ENCODE measurements around the gene KRTAP10-9. TPM values are rescaled to one million over a fixed set of nuclear protein-coding genes. Genes with fewer than 3 reads are reported as not detected.
A peak's percentile ranks its signal among the peaks of the same experiment; 100 is the strongest.

Gene KRTAP10-9
- total and polyA plus RNA-seq, 7 experiments from 2014 or later = not detected

DNA sequence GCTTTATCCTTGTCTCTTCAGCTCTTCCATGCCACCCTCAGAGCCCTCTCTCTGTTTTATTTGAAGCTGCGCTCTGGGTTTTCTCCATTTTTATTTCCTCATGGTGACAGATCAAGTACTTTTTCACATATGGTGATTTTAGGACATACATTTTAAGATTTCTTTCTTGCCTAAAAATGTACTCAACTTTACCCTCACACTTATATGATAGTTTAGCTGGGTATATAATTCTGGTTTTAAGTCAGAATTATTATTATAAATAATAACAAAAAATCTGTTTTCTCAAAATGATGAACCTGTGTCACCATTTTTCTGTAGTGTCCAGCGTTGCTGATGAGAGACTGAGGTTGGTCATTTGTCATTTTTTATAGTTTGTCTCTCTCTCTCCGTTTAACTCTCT, 45.7 kb upstream of the KRTAP10-9 start:
- Histone ChIP-seq H3K4me3 (ENCODE audit: low read length) (no peak overlapping the region), H3K27me3 (ENCODE audit: control insufficient read depth in 2 of 2, insufficient read depth in 2 of 2, low read length in 2 of 2) (no peaks in the 10 kb centered on the region), H3K27ac (ENCODE audit: low read depth, low read length) (no peak overlapping the region), H3K4me1 (ENCODE audit: control insufficient read depth in 2 of 2, insufficient read depth in 2 of 2, low read length in 2 of 2) (peaks cover 0 to 8% of the 10 kb centered on the region in 2 donors), H3K36me3 (ENCODE audit: control insufficient read depth in 2 of 3, insufficient read depth in 3 of 3, low read length in 3 of 3) (no peaks in the 10 kb centered on the region), H3K9me3 (ENCODE audit: control insufficient read depth in 2 of 3, low read length in 3 of 3) (peaks cover 0 to 3% (median 0%) of the 10 kb centered on the region in 3 experiments)
- intact Hi-C loops (cut with micrococcal nuclease) = loop anchor here in 1 of 2 donors (5.0 to 10.0 kb wide), 3 partner anchors 36 to 131 kb away; partner anchors contain the start of genes KRTAP12-3, KRTAP12-4 and TSPEAR
- Mint-ChIP-seq H3K36me3 (peaks cover 4 to 16% (median 9%) of the 10 kb centered on the region in 5 donors), H3K4me3 (peak overlapping the region in 7 of 10 donors; percentile 4 to 62 (median 51)), H3K27me3 (peaks cover 0 to 18% (median 10%) of the 10 kb centered on the region in 5 donors), H3K9me3 (peaks cover 3 to 48% (median 25%) of the 10 kb centered on the region in 11 donors), H3K4me1 (peaks cover 14 to 43% (median 34%) of the 10 kb centered on the region in 7 donors), H3K27ac (peak overlapping the region in 4 of 9 donors; percentile 39 to 71 (median 62))
- ATAC-seq (no peak), DNase-seq (no peak)
- POLR2A ChIA-PET = interaction anchor here (0.6 kb wide), 1 partner anchor 18 kb away, joined by 3 read pairs; no protein-coding TSS in a partner anchor
- CTCF ChIA-PET = interaction anchor here (1.4 kb wide), 1 partner anchor 71 kb away, joined by 5 read pairs; no protein-coding TSS in a partner anchor

DNA sequence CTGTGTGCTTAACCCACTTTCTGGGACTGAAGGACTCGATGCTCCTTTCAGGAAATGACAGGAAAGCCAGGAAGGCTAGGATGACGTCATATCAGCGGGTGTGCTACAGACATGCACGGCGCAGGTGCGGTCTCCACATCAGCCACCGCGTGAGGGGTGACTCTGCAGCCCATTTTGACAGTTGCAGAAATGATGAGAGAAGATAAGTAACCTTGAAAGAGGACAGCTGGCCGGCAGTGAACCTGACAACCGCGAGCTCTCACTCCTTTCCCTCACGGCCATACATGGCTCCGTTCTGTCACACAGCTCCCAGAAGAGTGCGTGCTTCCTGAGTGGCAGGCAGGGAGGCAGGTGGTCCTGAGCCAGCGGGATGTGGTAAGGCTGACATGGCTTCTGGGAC, 44.8 kb upstream of the KRTAP10-9 start:
- Histone ChIP-seq H3K4me1 (ENCODE audit: control insufficient read depth in 2 of 2, insufficient read depth in 2 of 2, low read length in 2 of 2) (peaks cover 0 to 8% of the 10 kb centered on the region in 2 donors), H3K36me3 (ENCODE audit: control insufficient read depth in 2 of 3, insufficient read depth in 3 of 3, low read length in 3 of 3) (no peaks in the 10 kb centered on the region), H3K27ac (ENCODE audit: low read depth, low read length) (no peak overlapping the region), H3K4me3 (ENCODE audit: low read length) (no peak overlapping the region), H3K27me3 (ENCODE audit: control insufficient read depth in 2 of 2, insufficient read depth in 2 of 2, low read length in 2 of 2) (no peaks in the 10 kb centered on the region), H3K9me3 (ENCODE audit: control insufficient read depth in 2 of 3, low read length in 3 of 3) (peaks cover 0 to 3% (median 0%) of the 10 kb centered on the region in 3 experiments)
- DNase-seq (no peak), ATAC-seq (no peak)
- Mint-ChIP-seq H3K36me3 (peaks cover 4 to 16% (median 9%) of the 10 kb centered on the region in 5 donors), H3K27ac (peak overlapping the region in 1 of 9 donors; percentile 15), H3K27me3 (peaks cover 0 to 27% (median 19%) of the 10 kb centered on the region in 5 donors), H3K4me1 (peaks cover 14 to 43% (median 34%) of the 10 kb centered on the region in 7 donors), H3K4me3 (no peak overlapping the region), H3K9me3 (peaks cover 3 to 47% (median 20%) of the 10 kb centered on the region in 11 donors)
- CTCF ChIA-PET = no interaction called here
- intact Hi-C loops (cut with micrococcal nuclease) = loop anchor here in 1 of 2 donors (5.0 to 10.0 kb wide), 3 partner anchors 35 to 130 kb away; partner anchors contain the start of genes KRTAP12-3, KRTAP12-4 and TSPEAR
- POLR2A ChIA-PET = no interaction called here

DNA sequence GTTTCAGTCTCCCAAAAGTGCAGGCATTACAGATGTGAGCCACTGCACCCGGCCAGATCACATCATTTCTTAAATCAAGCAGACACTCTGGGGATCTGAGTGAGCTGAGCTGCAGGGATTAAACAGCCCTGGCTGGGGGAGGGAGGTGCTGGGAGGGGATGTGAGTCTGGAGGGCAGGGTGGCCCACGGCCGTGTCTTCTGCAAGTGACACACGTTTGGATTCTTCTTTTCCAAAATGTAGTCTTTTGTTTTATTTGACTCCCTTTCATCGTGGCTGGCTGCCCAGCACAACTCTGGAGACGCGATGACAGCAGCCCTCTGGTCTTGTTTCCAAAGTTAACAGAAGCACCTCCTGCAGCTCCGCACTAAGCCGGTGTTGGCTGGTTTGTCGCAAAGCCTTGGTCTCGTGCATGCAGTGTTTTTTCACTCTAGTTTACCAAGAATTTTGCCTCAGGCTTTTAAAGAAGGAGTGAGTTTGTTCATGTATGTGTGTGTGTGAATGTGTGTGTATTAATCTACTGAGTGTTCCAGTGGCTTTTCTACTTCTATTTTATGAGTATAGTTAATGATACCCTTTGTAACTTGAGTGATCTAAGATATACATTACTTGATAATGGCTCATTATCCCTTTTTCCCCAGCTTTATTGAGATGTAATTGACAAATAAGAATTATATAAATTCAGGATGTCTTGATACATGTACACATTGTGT, 43.6 kb upstream of the KRTAP10-9 start:
- Histone ChIP-seq H3K27ac (ENCODE audit: low read depth, low read length) (no peak overlapping the region), H3K9me3 (ENCODE audit: control insufficient read depth in 2 of 3, low read length in 3 of 3) (no peaks in the 10 kb centered on the region), H3K36me3 (ENCODE audit: control insufficient read depth in 2 of 3, insufficient read depth in 3 of 3, low read length in 3 of 3) (no peaks in the 10 kb centered on the region), H3K4me1 (ENCODE audit: control insufficient read depth in 2 of 2, insufficient read depth in 2 of 2, low read length in 2 of 2) (peaks cover 0 to 8% of the 10 kb centered on the region in 2 donors), H3K4me3 (ENCODE audit: low read length) (no peak overlapping the region), H3K27me3 (ENCODE audit: control insufficient read depth in 2 of 2, insufficient read depth in 2 of 2, low read length in 2 of 2) (no peaks in the 10 kb centered on the region)
- Mint-ChIP-seq H3K4me1 (peaks cover 14 to 43% (median 34%) of the 10 kb centered on the region in 7 donors), H3K27ac (peak overlapping the region in 3 of 9 donors; percentile 17 to 62 (median 22)), H3K4me3 (peak overlapping the region in 1 of 10 donors; percentile 13), H3K9me3 (peaks cover under 1 to 35% (median 14%) of the 10 kb centered on the region in 11 donors), H3K36me3 (peaks cover 0 to 12% (median 5%) of the 10 kb centered on the region in 5 donors), H3K27me3 (peaks cover 0 to 39% (median 25%) of the 10 kb centered on the region in 5 donors)
- POLR2A ChIA-PET = no interaction called here
- CTCF ChIA-PET = interaction anchor here (0.6 to 1.2 kb wide), 3 partner anchors 51 to 1727 kb away, joined by 3 read pairs; no protein-coding TSS in a partner anchor
- ATAC-seq (no peak), DNase-seq (no peak)
- intact Hi-C loops (cut with micrococcal nuclease) = loop anchor here in 1 of 2 donors (5.0 to 10.0 kb wide), 3 partner anchors 34 to 129 kb away; partner anchors contain the start of genes KRTAP12-3, KRTAP12-4 and TSPEAR

DNA sequence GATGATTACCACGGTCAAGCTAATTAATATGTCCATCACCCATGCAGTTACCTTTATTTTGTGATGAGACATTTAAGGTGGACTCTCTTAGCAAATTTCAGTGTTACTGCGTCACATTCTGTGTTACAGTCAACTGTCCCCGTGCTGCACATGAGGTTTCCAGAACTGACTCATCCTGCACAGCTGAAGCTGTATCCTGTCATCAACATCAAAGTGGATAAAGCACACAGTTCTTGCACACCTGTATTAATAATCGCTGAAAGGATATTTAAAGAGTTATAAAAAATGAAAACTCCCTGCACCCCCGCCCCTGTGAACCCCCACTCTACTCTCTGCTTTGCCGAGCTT, 43.1 kb upstream of the KRTAP10-9 start:
- Mint-ChIP-seq H3K36me3 (peaks cover 0 to 12% (median 5%) of the 10 kb centered on the region in 5 donors), H3K4me1 (peaks cover 14 to 43% (median 34%) of the 10 kb centered on the region in 7 donors), H3K9me3 (peaks cover 0 to 35% (median 14%) of the 10 kb centered on the region in 11 donors), H3K27me3 (peaks cover 0 to 40% (median 25%) of the 10 kb centered on the region in 5 donors), H3K27ac (peak overlapping the region in 2 of 9 donors; percentile 17 to 52), H3K4me3 (no peak overlapping the region)
- Histone ChIP-seq H3K36me3 (ENCODE audit: control insufficient read depth in 2 of 3, insufficient read depth in 3 of 3, low read length in 3 of 3) (no peaks in the 10 kb centered on the region), H3K27me3 (ENCODE audit: control insufficient read depth in 2 of 2, insufficient read depth in 2 of 2, low read length in 2 of 2) (no peaks in the 10 kb centered on the region), H3K4me1 (ENCODE audit: control insufficient read depth in 2 of 2, insufficient read depth in 2 of 2, low read length in 2 of 2) (peaks cover 0 to 8% of the 10 kb centered on the region in 2 donors), H3K27ac (ENCODE audit: low read depth, low read length) (no peak overlapping the region), H3K9me3 (ENCODE audit: control insufficient read depth in 2 of 3, low read length in 3 of 3) (no peaks in the 10 kb centered on the region), H3K4me3 (ENCODE audit: low read length) (no peak overlapping the region)
- CTCF ChIA-PET = interaction anchor here (0.5 to 1.2 kb wide), 4 partner anchors 9 to 1727 kb away, joined by 3 read pairs; no protein-coding TSS in a partner anchor
- ATAC-seq (no peak), DNase-seq (peak in 3 of 9 donors; percentile 15 to 30 (median 18))
- intact Hi-C loops (cut with micrococcal nuclease) = loop anchor here in 1 of 2 donors (5.0 to 10.0 kb wide), 3 partner anchors 34 to 129 kb away; partner anchors contain the start of genes KRTAP12-3, KRTAP12-4 and TSPEAR
- POLR2A ChIA-PET = no interaction called here

DNA sequence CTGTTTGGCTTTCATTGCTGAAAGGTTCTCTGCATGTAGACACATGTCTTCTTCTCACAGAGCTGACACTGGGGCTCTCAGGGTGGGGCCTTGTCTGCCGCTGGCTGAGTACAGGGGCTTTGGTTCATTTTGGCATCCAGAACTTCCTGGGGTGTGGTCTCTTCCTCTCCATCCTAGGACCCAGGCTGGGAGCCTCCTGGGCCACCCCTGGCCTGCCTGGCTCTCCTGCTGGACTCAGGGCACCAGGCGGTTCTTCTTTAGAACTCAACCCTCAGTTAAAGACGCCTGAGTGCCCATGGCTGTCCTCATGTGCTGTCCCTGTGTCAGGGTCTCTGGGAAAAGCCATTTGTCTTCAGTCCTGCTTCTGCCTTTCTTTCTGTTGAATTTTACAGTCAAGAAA, 41.0 kb upstream of the KRTAP10-9 start:
- POLR2A ChIA-PET = no interaction called here
- intact Hi-C loops (cut with micrococcal nuclease) = loop anchor here in 1 of 2 donors (10.0 kb wide), 1 partner anchor 69 kb away; the partner anchor contains the start of genes KRTAP12-3 and KRTAP12-4
- no peak overlapping the region for H3K4me3 Mint-ChIP-seq
- no peak overlapping the region for H3K27ac ChIP-seq (ENCODE audit: low read depth, low read length)
- peaks cover 0 to 42% (median 25%) of the 10 kb centered on the region in 5 donors for H3K27me3 Mint-ChIP-seq
- no peaks in the 10 kb centered on the region for H3K9me3 ChIP-seq (ENCODE audit: control insufficient read depth in 2 of 3, low read length in 3 of 3)
- no peaks in the 10 kb centered on the region for H3K27me3 ChIP-seq (ENCODE audit: control insufficient read depth in 2 of 2, insufficient read depth in 2 of 2, low read length in 2 of 2)
- peak overlapping the region in 1 of 9 donors; percentile 25 for H3K27ac Mint-ChIP-seq
- no peak for ATAC-seq
- DNase-seq = no peak
- H3K4me1 ChIP-seq (ENCODE audit: control insufficient read depth in 2 of 2, insufficient read depth in 2 of 2, low read length in 2 of 2) = peaks cover 0 to 8% of the 10 kb centered on the region in 2 donors
- H3K4me1 Mint-ChIP-seq = peaks cover 5 to 34% (median 23%) of the 10 kb centered on the region in 7 donors
- no peak overlapping the region for H3K4me3 ChIP-seq (ENCODE audit: low read length)
- CTCF ChIA-PET = no interaction called here
- peaks cover 0 to 12% (median 5%) of the 10 kb centered on the region in 5 donors for H3K36me3 Mint-ChIP-seq
- H3K9me3 Mint-ChIP-seq = peaks cover 0 to 24% (median 8%) of the 10 kb centered on the region in 11 donors
- H3K36me3 ChIP-seq (ENCODE audit: control insufficient read depth in 2 of 3, insufficient read depth in 3 of 3, low read length in 3 of 3) = no peaks in the 10 kb centered on the region

DNA sequence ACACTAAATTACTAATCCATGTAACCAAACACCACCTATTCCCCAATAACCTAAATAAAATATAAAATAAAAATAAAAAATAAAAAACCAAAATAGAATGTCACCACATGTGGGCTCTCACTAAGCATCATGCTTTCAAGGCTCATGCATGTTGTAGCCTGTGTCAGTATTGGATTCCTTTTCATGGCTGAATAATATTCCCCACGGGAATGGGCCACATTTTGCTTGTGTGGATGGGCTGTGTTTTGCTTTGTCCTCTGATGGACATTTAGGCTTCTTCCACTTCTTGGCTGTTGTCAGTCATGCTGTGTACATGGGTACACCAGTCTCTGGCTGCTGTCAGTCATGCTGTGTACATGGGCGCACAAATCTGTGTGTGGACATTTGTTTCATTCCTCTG, 37.8 kb upstream of the KRTAP10-9 start:
- DNase-seq (no peak), ATAC-seq (no peak)
- intact Hi-C loops (cut with micrococcal nuclease) = loop anchor here in 1 of 2 donors (10.0 kb wide), 1 partner anchor 66 kb away; the partner anchor contains the start of genes KRTAP12-3 and KRTAP12-4
- no peak overlapping the region for H3K4me3 Mint-ChIP-seq
- POLR2A ChIA-PET = no interaction called here
- peaks cover 2 to 6% (median 5%) of the 10 kb centered on the region in 7 donors for H3K4me1 Mint-ChIP-seq
- peak overlapping the region in 1 of 9 donors; percentile 28 for H3K27ac Mint-ChIP-seq
- peaks cover 0 to 6% (median 0%) of the 10 kb centered on the region in 11 donors for H3K9me3 Mint-ChIP-seq
- Histone ChIP-seq H3K27me3 (ENCODE audit: control insufficient read depth in 2 of 2, insufficient read depth in 2 of 2, low read length in 2 of 2) (no peaks in the 10 kb centered on the region), H3K4me3 (ENCODE audit: low read length) (no peak overlapping the region), H3K4me1 (ENCODE audit: control insufficient read depth in 2 of 2, insufficient read depth in 2 of 2, low read length in 2 of 2) (no peaks in the 10 kb centered on the region), H3K36me3 (ENCODE audit: control insufficient read depth in 2 of 3, insufficient read depth in 3 of 3, low read length in 3 of 3) (no peaks in the 10 kb centered on the region), H3K9me3 (ENCODE audit: control insufficient read depth in 2 of 3, low read length in 3 of 3) (no peaks in the 10 kb centered on the region), H3K27ac (ENCODE audit: low read depth, low read length) (no peak overlapping the region)
- H3K36me3 Mint-ChIP-seq = peaks cover 0 to 4% (median 0%) of the 10 kb centered on the region in 5 donors
- CTCF ChIA-PET = no interaction called here
- peaks cover 0 to 42% (median 21%) of the 10 kb centered on the region in 5 donors for H3K27me3 Mint-ChIP-seq

Data from naive thymus-derived CD4-positive, alpha-beta T cell (primary cell).